Stimulated activated CD8-positive, alpha-beta memory T cell treated with anti-CD3 and anti-CD28 coated beads, Interleukin-12 subunit alpha, Interleukin-12 subunit beta, amount 100 ng/mL, for 1 hour (primary cell): ENCODE results near the gene GPC3.

Source experiments
- DNase-seq: peaks from one replicate; pipeline ENCODE4 v3.0.0-alpha.2; 2020; ENCODE audit warnings: low read depth

Gene GPC3

GRCh38 chrX:133884430-133885394, 100.7 kb downstream of the GPC3 start:
- no peak for DNase-seq

DNA sequence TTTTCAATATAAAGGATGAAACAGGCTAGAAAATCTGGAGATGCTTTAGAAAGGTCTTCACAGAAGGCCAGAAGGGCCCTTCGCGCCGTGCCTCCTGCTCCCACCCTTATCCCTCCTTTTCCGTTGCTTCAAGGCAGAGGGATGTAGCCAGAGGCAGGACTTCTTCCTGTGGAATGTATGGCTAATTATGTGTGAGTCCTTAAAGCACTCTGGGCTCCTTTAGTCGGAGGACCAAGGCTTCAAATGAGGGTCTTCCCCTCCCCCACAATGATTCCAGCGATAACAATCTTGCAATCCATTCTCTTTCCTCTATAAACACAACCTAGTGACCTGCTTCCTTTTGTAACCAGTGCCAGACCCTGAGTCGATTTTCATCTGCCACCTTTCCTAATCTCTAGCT, 103.5 kb downstream of the GPC3 start:
- no peak for DNase-seq

DNA sequence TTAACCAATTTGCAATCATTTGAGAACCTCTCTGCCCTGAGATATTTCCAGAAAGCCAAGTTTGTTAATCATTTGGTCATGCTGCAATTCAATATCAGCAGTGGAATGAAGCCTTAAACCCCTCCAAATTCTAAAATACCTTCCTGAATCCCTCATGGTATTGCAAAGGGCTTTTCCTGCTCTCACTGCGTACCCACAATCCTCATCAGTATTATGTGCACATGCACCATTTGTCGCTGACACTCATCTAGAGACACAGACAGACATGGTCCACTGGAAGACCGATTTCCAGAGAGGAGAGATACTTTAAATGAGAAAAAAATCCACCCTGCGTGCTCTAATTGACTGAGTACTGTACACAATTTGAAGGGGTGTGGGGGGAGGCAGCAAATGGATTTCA, 104.4 kb downstream of the GPC3 start:
- no peak for DNase-seq

- no peak for DNase-seq
Observed at GRCh38 chrX:133880032-133880443, 105.4 kb downstream of the GPC3 start.

DNA sequence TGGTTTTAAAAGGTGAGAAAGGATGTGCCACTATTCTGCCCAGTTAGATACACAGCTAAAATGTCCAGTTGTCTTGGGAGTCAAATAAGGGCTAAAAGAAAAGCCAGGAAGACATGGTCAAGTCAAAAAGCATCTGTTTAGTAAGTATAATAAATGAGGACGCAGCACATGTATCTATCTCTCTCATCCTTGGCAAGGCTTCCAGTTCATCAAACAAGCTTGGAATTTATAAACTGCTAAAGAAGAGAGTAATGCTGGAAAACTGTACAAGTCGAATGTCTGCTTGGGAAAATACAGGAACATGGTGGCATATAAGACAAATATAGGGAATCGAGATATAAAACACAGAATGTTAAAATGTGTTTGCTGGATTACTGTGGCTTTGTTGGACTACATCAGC, 106.7 kb downstream of the GPC3 start:
- no peak for DNase-seq

DNA sequence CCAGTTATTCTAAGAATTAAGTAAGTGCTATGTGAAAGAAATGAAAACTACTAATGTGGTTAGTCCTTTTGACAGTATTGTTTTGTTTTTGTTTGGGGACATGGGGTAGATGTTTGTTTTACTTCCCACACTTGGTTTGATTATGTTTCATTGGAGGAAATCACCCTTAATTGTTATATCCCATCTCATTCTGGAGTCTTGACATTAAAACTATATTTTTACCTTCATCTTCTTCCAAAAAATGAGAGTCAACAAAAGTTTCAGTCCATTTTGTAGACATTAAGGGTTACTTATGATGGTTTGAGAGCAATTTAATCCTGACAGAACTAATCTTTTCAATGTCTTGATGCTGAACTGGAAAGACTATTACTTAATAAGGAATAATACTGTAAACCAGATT, 108.7 kb downstream of the GPC3 start:
- no peak for DNase-seq

DNA sequence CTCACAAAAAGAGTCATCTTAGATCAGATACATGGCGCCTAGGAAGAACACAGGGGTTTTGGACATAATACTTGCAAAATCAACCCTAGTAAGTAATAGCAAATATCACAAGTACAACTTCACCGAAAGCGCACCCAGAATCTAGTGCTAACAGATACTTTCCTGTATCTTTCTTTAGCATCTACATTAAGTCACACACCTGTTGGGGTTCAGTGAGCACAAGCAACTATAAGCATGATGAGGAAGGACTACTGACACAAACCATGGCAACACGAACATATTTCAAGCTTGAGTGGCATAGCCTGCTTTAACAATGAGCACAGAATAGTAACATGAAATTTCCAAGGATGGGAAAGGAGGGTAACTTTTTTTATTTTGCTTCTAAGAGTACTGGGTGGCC, 116.1 kb downstream of the GPC3 start:
- no peak for DNase-seq

DNA sequence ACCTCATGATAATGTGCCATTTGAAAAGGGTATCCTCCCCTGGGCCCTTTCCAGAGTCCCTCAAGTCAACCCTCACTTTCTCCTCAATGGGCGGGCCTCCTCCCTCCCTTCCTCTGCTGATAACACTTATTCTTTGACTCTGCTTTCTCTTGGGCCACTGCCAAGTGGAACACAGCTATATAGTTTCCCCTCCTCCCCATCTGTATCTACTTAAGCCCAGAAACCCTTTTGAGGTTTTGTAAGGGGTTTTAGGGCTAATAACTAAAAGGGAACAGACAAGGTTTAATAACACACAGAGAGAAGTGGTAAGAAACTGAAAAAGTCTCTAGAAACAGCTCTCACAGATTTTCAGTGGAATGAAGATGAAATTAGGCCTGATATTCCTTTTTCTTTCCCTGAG, 116.7 kb downstream of the GPC3 start:
- no peak for DNase-seq

GRCh38 chrX:133868250-133868649, 117.1 kb downstream of the GPC3 start:
- DNase-seq = no peak

DNA sequence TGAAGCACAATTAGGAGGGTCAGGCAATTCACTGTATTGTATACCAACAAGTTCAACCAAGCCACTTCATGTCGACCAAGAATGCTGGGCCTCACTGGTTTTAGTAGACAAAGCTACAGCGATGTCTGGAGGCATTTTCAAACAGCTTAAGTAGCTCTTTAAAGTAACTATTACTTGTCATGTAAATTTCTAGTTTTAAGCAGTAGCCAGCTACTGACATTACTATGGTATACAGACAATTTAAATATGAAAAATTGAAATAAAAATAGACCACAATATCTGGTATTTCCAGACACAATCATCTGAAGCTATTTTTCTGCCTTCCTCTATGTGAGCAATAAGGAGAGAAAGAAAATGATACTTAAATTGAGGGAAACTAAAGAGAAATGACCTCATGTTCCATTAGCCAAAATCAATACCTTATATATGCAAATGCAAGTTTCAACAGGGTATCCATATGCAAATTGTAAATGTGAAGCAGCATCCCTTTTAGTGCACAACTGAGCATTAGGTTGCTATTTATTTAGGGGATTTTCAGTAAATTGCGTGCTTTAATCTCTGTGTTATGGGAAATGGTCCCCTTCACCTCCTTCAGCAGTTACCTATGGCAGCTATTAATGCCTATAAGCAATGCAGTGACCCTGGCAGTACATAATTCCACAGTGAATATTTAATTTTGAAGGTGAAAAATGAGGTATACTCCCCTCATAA, 119.5 kb downstream of the GPC3 start:
- no peak for DNase-seq

- DNase-seq = no peak
Observed at GRCh38 chrX:133864236-133864635, 121.2 kb downstream of the GPC3 start.

DNA sequence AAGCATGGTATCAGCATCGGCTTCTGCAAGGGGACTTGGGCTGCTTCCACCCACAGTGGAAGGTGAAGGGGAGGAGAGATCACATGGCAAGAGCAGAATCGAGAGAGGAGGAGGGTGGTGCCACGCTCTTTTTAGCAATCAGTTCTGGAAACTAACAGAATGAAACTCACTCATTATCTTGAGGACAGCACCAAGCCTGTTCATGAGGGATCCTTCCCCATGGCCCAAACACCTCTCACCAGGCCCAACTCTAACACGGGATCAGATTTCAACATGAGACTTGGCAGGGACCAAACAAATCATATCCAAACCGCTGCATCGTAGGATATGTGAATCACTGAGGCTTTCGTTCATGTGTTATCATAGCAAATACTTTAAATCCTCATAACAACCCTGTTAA, 125.5 kb downstream of the GPC3 start:
- no peak for DNase-seq

- DNase-seq = no peak
Observed at GRCh38 chrX:133859336-133859735, 126.1 kb downstream of the GPC3 start.

GRCh38 chrX:133857640-133858269, 127.6 kb downstream of the GPC3 start:
- DNase-seq = no peak

DNA sequence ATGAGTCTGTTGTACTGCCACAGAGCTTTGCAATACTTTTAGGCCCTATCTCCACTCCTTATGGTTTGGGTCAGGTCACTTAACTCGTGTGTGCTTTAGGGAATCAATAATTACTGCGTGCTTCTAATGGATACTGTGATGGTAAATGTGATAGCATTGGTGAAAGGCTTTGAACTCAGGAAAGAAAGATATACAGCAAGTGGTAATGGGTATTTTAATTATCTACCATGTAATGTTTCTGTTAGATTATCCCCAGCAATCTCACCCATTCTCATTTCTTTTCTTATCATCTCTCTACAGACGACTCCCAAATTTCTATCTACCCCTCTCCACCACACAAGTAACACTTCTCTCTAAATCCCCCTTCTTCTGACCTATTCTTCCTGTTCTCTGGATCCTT, 128.6 kb downstream of the GPC3 start:
- no peak for DNase-seq

GRCh38 chrX:133854290-133854689, 131.1 kb downstream of the GPC3 start:
- no peak for DNase-seq

- DNase-seq = no peak
Observed at GRCh38 chrX:133852837-133853356, 132.5 kb downstream of the GPC3 start.

- DNase-seq = no peak
Observed at GRCh38 chrX:133852401-133852800, 133.0 kb downstream of the GPC3 start.

DNA sequence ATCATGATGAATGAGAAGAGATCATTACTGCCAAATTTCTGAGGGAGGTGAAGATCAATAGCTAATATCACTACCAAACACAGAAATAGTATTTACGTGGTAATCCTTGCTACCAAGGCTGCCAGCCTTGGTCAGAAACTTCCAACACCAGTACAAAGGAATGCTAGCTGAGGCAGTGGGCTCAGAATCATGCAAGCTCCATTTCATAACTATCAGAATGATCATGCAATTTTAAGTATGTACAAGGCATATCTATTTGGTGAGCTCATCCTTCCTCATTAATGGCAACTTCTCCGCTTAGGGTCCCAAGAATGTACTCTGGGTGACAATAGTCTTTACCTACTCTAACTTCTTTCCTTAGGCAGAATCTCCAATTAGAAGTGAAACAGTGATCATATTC, 135.0 kb downstream of the GPC3 start:
- no peak for DNase-seq

GRCh38 chrX:133849676-133850075, 135.7 kb downstream of the GPC3 start:
- no peak for DNase-seq

DNA sequence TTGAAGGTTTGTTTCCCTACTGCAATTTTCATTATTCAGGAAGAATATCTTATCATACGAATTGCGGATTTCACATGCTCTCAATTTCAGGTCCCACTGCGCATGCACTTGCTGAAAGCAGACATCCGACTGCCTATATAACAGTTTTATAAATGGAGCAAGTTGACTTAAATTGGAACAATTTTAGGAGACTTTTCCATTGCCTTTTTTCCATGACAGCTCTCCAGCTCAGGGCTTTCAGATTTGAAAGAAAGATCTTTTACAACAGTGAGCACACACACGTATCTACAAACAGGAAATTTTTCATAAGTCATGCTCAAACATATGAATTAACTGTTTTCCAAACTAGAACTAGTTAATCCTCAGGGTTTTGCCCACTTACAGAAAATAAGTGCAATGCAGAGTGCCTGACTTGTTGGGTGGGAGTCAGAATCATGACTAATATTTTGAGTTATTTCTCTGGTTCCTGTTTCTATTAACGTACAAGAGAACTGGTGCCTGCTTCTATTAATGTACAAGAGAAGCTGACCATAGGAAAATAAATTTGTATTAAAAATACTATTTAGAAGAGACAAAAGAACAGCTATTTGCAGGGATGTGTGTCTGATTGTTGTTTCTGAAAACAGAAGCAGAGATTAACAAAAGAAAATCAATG, 137.9 kb downstream of the GPC3 start:
- DNase-seq = no peak

- DNase-seq = no peak
Observed at GRCh38 chrX:133846311-133846710, 139.1 kb downstream of the GPC3 start.
